Measurements from ENCODE around the gene MFSD12. TPM values are rescaled to one million over a fixed set of nuclear protein-coding genes. Genes with fewer than 3 reads are reported as not detected.
"Not testable (repeated sequence)": the region's sequence is repeated elsewhere in the genome, so short reads cannot be mapped to it uniquely, and the experiment has no call there.

MFSD12 gene
- total and polyA plus RNA-seq, 2 donors (not counting 3 experiments of a cell fraction or from before 2014, with no cell fraction given) = 51.7 to 78.9 TPM

- FAIRE-seq; H3K4me2 ChIP-seq (ENCODE audit: insufficient read depth, low read length); H3K4me1 ChIP-seq (ENCODE audit: control insufficient read depth, extremely low read depth, insufficient read depth, low read length); H3K79me2 ChIP-seq (ENCODE audit: control insufficient read depth, insufficient read depth, low read length); dilution Hi-C loops (cut with MboI; ENCODE audit: extremely low pct_ligation_motif_present, low sequenced_read_pairs); H4K20me1 ChIP-seq (replicated peaks; ENCODE audit: control insufficient read depth, extremely low read depth, insufficient read depth, low read length); H3K27me3 ChIP-seq (ENCODE audit: control insufficient read depth in 2 of 2, insufficient read depth in 2 of 2, low read length in 2 of 2); H2AFZ ChIP-seq (ENCODE audit: low read depth, low read length); DNase-seq (ENCODE audit: low read depth, low spot score); POLR2A ChIA-PET; H3K36me3 ChIP-seq (ENCODE audit: control insufficient read depth in 2 of 2, extremely low read depth in 1 of 2, insufficient read depth in 2 of 2, low read length in 2 of 2); H3K27ac ChIP-seq (ENCODE audit: insufficient read depth, low read depth, low read length); BruUV-seq (replicated peaks); H3K9ac ChIP-seq (replicated peaks; ENCODE audit: extremely low read depth, insufficient read depth, low read length); H3K9me1 ChIP-seq (replicated peaks; ENCODE audit: control insufficient read depth, extremely low read depth, insufficient read depth, low read length); H3K9me3 ChIP-seq (replicated peaks; ENCODE audit: control insufficient read depth, insufficient read depth, low read length); H3K4me3 ChIP-seq (replicated peaks in 1 of 3; ENCODE audit: insufficient read depth in 1 of 3, low read depth in 1 of 3, low read length in 3 of 3): not testable (repeated sequence)
- intact Hi-C loops (cut with micrococcal nuclease) = loop anchor here (5.0 kb wide), 2 partner anchors 37 to 102 kb away; partner anchors contain the start of gene TBXA2R
- CTCF ChIA-PET = interaction anchor here (0.7 to 0.9 kb wide), 2 partner anchors 10 to 13 kb away, joined by 4 to 5 read pairs; no protein-coding TSS in a partner anchor
Observed at GRCh38 chr19:3570042-3570441, 12.7 kb upstream of the MFSD12 start.

GRCh38 chr19:3565139-3565538, 7.8 kb upstream of the MFSD12 start:
- intact Hi-C loops (cut with micrococcal nuclease) = no loop called here
- TF ChIP-seq GATA2 (IDR thresholded peaks at IDR 0.05; ENCODE audit: insufficient read depth, insufficient read length, low read depth, low read length) (no peak), MYC (IDR thresholded peaks at IDR 0.05; ENCODE audit: low read depth, low read length) (no peak), POLR2A (IDR thresholded peaks at IDR 0.05; ENCODE audit: low read depth, low read length) (no peak), CTCF (IDR thresholded peaks at IDR 0.05; ENCODE audit: extremely low read depth in 1 of 2, insufficient read depth in 1 of 2, low read depth in 1 of 2, low read length in 2 of 2) (no peak), EZH2 (IDR thresholded peaks at IDR 0.05; ENCODE audit: borderline replicate concordance, low read depth, low read length, severe bottlenecking) (no peak), POLR2AphosphoS5 (IDR thresholded peaks at IDR 0.05; ENCODE audit: insufficient read depth, low read depth, low read length) (no peak), MAX (IDR thresholded peaks at IDR 0.05; ENCODE audit: insufficient read depth, insufficient read length) (no peak), FOS (IDR thresholded peaks at IDR 0.05; ENCODE audit: borderline replicate concordance, insufficient read depth, low read length) (no peak), JUN (IDR thresholded peaks at IDR 0.05; ENCODE audit: borderline replicate concordance, insufficient read depth, insufficient read length, low read depth) (no peak)
- H3K9me3 ChIP-seq (replicated peaks; ENCODE audit: control insufficient read depth, insufficient read depth, low read length) = no peaks in the 10 kb centered on the region
- no peak overlapping the region for H2AFZ ChIP-seq (ENCODE audit: low read depth, low read length)
- DNase-seq (ENCODE audit: low read depth, low spot score) (no peak), FAIRE-seq (no peak)
- no peaks in the 10 kb centered on the region for H3K4me1 ChIP-seq (ENCODE audit: control insufficient read depth, extremely low read depth, insufficient read depth, low read length)
- no peak overlapping the region for H3K9ac ChIP-seq (replicated peaks; ENCODE audit: extremely low read depth, insufficient read depth, low read length)
- ChIA-PET CTCF (interaction anchor here (1.6 kb wide), 1 partner anchor 9 kb away, joined by 3 read pairs; no protein-coding TSS in a partner anchor), POLR2A (no interaction called here)
- H3K9me1 ChIP-seq (replicated peaks; ENCODE audit: control insufficient read depth, extremely low read depth, insufficient read depth, low read length) = no peaks in the 10 kb centered on the region
- H4K20me1 ChIP-seq (replicated peaks; ENCODE audit: control insufficient read depth, extremely low read depth, insufficient read depth, low read length) = no peaks in the 10 kb centered on the region
- dilution Hi-C loops (cut with MboI; ENCODE audit: extremely low pct_ligation_motif_present, low sequenced_read_pairs) = no loop called here
- no peak overlapping the region for H3K4me3 ChIP-seq (replicated peaks in 1 of 3; ENCODE audit: insufficient read depth in 1 of 3, low read depth in 1 of 3, low read length in 3 of 3)
- H3K27me3 ChIP-seq (ENCODE audit: control insufficient read depth in 2 of 2, insufficient read depth in 2 of 2, low read length in 2 of 2) = no peaks in the 10 kb centered on the region
- H3K79me2 ChIP-seq (ENCODE audit: control insufficient read depth, insufficient read depth, low read length) = no peaks in the 10 kb centered on the region
- H3K36me3 ChIP-seq (ENCODE audit: control insufficient read depth in 2 of 2, extremely low read depth in 1 of 2, insufficient read depth in 2 of 2, low read length in 2 of 2) = no peaks in the 10 kb centered on the region
- no peak overlapping the region for H3K27ac ChIP-seq (ENCODE audit: insufficient read depth, low read depth, low read length)
- H3K4me2 ChIP-seq (ENCODE audit: insufficient read depth, low read length) = no peak overlapping the region
- no TSS peak for BruUV-seq (replicated peaks)

Data from endothelial cell of umbilical vein (primary cell).